ENCODE data around the gene GNG13. TPM values are rescaled to one million over a fixed set of nuclear protein-coding genes. Genes with fewer than 3 reads are reported as not detected.

The GNG13 gene
- total RNA-seq, 1 donor from 2014 or later = not detected

GRCh38 chr16:815861-816260, 15.3 kb upstream of the GNG13 start:
- intact Hi-C loops (cut with micrococcal nuclease) = no loop called here

- intact Hi-C loops (cut with micrococcal nuclease) = loop anchor here (1.0 kb wide), 1 partner anchor 240 kb away; no protein-coding TSS in a partner anchor
These were observed 14.4 kb upstream of the GNG13 start for GRCh38 chr16:814974-815373.

GRCh38 chr16:813916-814412, 13.4 kb upstream of the GNG13 start:
- intact Hi-C loops (cut with micrococcal nuclease) = loop anchor here (1.0 kb wide), 1 partner anchor 241 kb away; no protein-coding TSS in a partner anchor

DNA sequence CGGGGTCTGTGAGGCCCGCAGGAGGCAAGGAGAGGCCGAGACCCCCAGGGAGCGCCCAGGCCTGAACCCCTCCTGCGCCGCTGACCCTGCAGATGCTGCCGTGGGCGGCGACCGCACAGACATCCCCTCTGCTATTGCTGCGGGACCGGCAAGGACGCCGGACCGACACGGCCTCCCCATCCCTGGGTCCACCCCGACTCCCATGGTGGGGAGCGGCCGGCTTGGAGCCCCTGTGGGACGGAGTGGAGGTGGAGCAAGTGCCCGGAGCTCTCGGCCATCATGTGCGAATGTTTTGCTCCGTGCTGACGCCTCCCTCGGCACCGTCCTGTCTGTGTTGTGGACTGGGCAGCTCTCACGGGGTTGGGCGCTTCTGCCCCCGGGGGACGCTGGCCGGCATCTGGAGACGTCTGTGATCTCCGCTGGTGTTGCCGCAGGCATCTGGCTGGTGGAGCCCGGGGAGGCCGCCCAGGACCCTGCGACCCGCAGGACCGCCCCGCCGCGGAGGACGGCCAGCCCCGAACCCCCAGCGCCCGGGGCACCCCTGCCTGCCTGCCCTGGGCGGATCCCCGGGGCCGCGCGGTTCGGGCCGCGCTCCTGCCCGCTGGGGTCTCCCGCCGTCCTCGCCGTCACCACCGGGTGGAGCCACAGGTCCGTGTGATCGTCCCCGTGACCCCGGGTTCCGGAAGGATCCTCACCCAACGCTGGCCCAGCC, 12.8 kb upstream of the GNG13 start:
- intact Hi-C loops (cut with micrococcal nuclease) = no loop called here

DNA sequence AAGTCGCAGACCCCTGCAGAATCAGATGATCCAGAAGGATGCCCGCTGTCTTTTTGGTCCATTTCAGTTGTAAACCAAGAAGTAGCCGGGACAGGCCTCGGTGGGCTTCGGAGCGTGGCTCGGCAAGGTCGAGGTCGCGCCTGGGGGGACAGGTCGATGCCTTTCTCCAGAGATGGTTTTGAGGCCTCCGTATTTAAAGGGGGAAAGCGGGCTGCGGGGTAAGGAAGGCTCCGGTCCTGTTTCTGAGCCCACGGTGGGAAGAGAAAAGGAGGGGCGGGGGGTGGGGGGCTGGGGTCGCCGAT, 7.5 kb upstream of the GNG13 start:
- intact Hi-C loops (cut with micrococcal nuclease) = loop anchor here (5.0 kb wide), 1 partner anchor 221 kb away; no protein-coding TSS in a partner anchor

- intact Hi-C loops (cut with micrococcal nuclease) = loop anchor here (1.0 to 5.0 kb wide), 4 partner anchors 19 to 220 kb away; partner anchors contain the start of genes CHTF18, LMF1 and RPUSD1
These were observed 7.0 kb upstream of the GNG13 start for GRCh38 chr16:807347-808084.

- intact Hi-C loops (cut with micrococcal nuclease) = loop anchor here (5.0 kb wide), 1 partner anchor 218 kb away; no protein-coding TSS in a partner anchor
These were observed 4.9 kb upstream of the GNG13 start for GRCh38 chr16:805474-805873.

DNA sequence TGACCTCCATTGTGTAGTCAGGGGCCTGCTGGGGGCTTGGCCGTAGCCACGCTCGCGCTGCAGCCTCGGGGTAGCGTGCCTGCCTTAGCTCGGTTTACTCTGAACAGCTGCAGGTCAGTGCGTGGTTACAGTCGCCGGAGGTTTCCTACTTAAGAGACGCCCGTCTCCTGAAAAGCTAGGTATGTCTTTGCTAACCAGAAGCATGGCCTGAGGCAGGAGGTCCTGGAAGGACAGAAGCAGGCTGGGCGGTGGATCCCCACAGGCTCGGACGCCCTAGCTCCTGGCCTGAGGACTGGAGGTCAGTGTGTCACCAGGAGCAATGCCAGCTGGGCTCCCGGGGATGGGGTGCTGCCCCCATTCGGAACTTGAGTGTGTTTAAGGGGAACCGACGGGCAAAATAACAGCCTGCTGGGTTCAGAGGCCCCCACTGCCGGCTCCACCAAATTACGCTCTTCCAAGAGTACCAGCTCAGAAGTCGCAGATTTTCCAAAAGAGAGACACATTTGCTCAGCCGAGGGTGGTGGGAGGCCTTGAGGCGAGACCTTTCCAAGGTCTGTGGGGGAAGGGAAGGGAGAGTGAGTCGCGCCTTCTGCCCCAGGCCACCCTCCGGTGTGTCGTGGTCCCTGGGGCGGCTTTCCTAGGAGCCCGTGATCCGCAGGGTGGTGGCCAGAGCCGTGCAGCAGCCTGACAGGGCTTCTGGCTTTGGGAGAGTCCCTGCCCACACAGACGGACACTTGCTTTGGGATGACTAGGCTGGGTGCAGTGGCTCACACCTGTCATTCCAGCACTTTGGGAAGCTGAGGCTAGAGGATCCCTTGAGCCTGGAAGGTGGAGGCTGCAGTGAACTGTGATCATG, 3.9 kb upstream of the GNG13 start:
- intact Hi-C loops (cut with micrococcal nuclease) = loop anchor here (5.0 kb wide), 1 partner anchor 217 kb away; no protein-coding TSS in a partner anchor

- intact Hi-C loops (cut with micrococcal nuclease) = no loop called here
These were observed 3.2 kb upstream of the GNG13 start for GRCh38 chr16:803754-804080.

GRCh38 chr16:802914-803753, 2.6 kb upstream of the GNG13 start:
- intact Hi-C loops (cut with micrococcal nuclease) = no loop called here

DNA sequence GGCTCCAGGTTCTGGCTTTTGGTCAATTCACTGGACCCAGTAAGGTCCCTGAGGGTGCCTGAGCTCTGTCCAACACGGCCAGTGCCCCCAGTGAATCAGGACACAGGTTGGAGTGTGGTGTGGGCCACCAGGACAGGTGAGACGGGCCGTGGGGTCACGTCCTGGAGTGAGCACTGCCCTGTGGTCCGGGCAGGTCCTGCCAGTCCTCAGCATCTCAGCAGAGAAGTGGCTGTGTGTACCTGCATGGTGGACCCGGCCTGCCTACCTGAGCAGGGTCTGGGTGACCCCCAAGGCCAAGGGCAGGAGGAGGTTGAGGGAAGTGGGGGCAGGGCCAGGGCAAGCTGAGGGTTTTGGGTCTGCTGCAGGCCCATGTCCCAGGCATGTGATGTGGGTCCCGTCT, 1.9 kb upstream of the GNG13 start:
- intact Hi-C loops (cut with micrococcal nuclease) = no loop called here

GRCh38 chr16:801584-802363, 1.2 kb upstream of the GNG13 start:
- intact Hi-C loops (cut with micrococcal nuclease) = no loop called here

- intact Hi-C loops (cut with micrococcal nuclease) = no loop called here
These were observed 439 bp upstream of the GNG13 start for GRCh38 chr16:800834-801511.

- intact Hi-C loops (cut with micrococcal nuclease) = no loop called here
These were observed 1.2 kb downstream of the GNG13 start for GRCh38 chr16:799111-799947.

DNA sequence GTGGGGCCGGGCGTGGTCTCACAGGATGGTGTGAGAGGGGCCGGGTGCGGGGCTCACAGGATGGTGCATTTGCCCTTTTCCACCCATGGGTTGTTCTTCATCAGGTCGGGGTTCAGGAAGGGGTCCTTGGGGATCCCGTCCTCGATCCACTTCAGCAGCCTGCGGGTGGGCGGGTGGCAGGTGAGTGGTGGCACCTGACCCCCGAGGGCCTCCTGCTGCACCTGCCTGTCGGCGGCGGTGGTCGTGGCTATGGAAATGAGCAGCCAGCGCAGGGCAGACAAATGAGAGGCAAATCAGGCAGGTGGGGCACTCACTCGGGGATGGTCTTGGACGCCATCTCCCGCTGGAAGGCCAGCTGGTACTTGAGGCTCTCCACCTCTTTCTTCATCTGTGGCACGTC, 1.9 kb downstream of the GNG13 start:
- intact Hi-C loops (cut with micrococcal nuclease) = no loop called here

DNA sequence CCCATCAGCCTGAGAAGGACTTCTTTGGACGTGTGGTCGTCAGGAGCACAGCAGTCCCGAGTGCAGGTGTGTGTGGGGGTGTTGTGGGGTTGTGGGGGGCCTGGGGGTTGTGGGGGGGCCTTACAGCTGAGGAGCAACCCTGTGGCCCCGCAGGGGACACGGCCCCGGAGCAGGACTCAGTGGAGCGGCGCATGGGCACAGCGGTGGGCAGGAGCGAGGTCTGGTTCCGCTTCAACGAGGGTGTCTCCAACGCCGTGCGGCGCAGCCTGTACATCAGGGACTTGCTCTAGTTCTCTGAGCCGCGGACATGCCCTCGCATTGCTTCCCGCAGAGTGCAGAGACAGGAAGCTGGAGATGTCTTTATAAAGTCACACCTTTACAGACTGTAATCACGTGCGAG, 2.8 kb downstream of the GNG13 start:
- intact Hi-C loops (cut with micrococcal nuclease) = no loop called here

- intact Hi-C loops (cut with micrococcal nuclease) = no loop called here
These were observed 3.5 kb downstream of the GNG13 start for GRCh38 chr16:797120-797420.

GRCh38 chr16:796296-797119, 4.0 kb downstream of the GNG13 start:
- intact Hi-C loops (cut with micrococcal nuclease) = no loop called here

Data from T-helper 1 cell treated with Interleukin-12 subunit alpha and Interleukin-12 subunit beta and Interleukin-4 antibody, amounts not matched to agents 30 ng/mL and 1 ng/mL, for 36 hours (primary cell).